ENCODE results near the gene SP140. TPM values are rescaled to one million over a fixed set of nuclear protein-coding genes. Genes with fewer than 3 reads are reported as not detected.
"Not testable (repeated sequence)": the region's sequence is repeated elsewhere in the genome, so short reads cannot be mapped to it uniquely, and the experiment has no call there.

The SP140 gene
- polyA plus RNA-seq, 3 donors, result 2.5 to 7.3 (median 5.9) TPM

DNA sequence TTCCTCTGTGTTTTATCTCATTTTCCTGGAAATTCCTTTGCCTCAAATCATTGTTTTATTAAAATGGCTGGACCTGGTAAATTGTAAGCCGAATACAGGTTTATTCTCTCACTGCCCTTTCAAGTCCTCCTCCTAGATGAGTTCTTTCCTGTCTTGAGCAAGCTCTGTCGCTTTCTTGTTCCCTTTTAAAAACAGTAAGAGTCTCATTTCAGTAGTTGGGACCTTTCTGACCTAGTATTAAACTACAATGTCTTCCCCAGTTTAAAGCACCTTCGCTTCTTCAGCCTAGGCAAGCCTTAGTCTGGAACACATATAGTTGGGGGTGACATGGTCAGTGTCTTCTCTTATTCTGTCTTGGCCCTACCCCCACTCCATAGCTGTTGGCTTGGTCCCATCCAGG is 60.5 kb downstream of the SP140 start:
- no peak for DNase-seq
- intact Hi-C loops (cut with micrococcal nuclease), result no loop called here
- no peaks in the 10 kb centered on the region for H3K36me3 ChIP-seq (replicated peaks in 1 of 2; ENCODE audit: control insufficient read depth in 1 of 2, insufficient read depth in 2 of 2, low read length in 2 of 2)
- no peak overlapping the region for H2AFZ ChIP-seq (ENCODE audit: insufficient read depth, low read depth, low read length, poor library complexity, severe bottlenecking)
- H3K9me3 Mint-ChIP-seq, result peaks cover 0 to 5% (median 3%) of the 10 kb centered on the region in 7 donors
- H3K4me1 Mint-ChIP-seq, result no peaks in the 10 kb centered on the region
- H3K4me3 Mint-ChIP-seq, result no peak overlapping the region
- 100% methylated on average over 1 of the region's 3 CpGs for WGBS (ENCODE audit: insufficient coverage)
- TF ChIP-seq, protein P1, sequence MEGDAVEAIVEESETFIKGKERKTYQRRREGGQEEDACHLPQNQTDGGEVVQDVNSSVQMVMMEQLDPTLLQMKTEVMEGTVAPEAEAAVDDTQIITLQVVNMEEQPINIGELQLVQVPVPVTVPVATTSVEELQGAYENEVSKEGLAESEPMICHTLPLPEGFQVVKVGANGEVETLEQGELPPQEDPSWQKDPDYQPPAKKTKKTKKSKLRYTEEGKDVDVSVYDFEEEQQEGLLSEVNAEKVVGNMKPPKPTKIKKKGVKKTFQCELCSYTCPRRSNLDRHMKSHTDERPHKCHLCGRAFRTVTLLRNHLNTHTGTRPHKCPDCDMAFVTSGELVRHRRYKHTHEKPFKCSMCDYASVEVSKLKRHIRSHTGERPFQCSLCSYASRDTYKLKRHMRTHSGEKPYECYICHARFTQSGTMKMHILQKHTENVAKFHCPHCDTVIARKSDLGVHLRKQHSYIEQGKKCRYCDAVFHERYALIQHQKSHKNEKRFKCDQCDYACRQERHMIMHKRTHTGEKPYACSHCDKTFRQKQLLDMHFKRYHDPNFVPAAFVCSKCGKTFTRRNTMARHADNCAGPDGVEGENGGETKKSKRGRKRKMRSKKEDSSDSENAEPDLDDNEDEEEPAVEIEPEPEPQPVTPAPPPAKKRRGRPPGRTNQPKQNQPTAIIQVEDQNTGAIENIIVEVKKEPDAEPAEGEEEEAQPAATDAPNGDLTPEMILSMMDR (IDR thresholded peaks at IDR 0.05), result no peak
- no peak overlapping the region for H3K4me2 ChIP-seq (replicated peaks; ENCODE audit: extremely low read depth, low read length, poor library complexity, severe bottlenecking)
- peaks cover 0 to 10% of the 10 kb centered on the region in 2 donors for H3K36me3 Mint-ChIP-seq
- H3K27me3 Mint-ChIP-seq (ENCODE audit: low read depth in 3 of 3), result no peaks in the 10 kb centered on the region
- H3K27ac Mint-ChIP-seq, result no peak overlapping the region
- H4K20me1 ChIP-seq (ENCODE audit: insufficient read depth, low read length), result no peaks in the 10 kb centered on the region
- no peaks in the 10 kb centered on the region for H3K27me3 ChIP-seq (ENCODE audit: control insufficient read depth in 2 of 2, insufficient read depth in 2 of 2, low read length in 2 of 2)
- H3K4me3 ChIP-seq (replicated peaks in 1 of 3; ENCODE audit: low read depth in 2 of 3, low read length in 3 of 3), result no peak overlapping the region
- H3K27ac ChIP-seq (ENCODE audit: low read depth in 1 of 2, low read length in 2 of 2), result no peak overlapping the region
- no peaks in the 10 kb centered on the region for H3K9me3 ChIP-seq (replicated peaks in 1 of 2; ENCODE audit: control insufficient read depth in 1 of 2, insufficient read depth in 1 of 2, low read length in 2 of 2)
- no peaks in the 10 kb centered on the region for H3K79me2 ChIP-seq (ENCODE audit: insufficient read depth, low read length)
- no peak overlapping the region for H3K9ac ChIP-seq (ENCODE audit: insufficient read depth, low read length, poor library complexity, severe bottlenecking)
- H3K4me1 ChIP-seq (ENCODE audit: control insufficient read depth in 1 of 2, insufficient read depth in 2 of 2, low read length in 2 of 2), result no peaks in the 10 kb centered on the region

DNA sequence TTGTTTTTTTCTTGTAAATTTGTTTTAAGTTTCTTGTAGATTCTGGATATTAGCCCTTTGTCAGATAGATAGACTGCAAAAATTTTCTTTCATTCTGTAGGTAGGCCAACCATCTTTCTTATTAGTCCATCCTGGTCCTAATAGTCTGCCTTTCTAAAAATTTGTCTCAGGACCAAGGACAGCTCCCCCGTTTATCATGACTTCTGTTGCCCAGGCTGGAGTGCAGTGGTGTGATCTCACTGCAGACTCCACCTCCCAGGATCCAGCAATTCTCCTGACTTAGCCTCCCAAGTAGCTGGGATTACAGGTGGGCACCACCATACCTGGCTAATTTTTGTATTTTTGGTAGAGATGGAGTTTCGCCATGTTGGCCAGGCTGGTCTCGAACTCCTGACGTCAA is 63.8 kb downstream of the SP140 start:
- not testable (repeated sequence) for H3K4me3 ChIP-seq (replicated peaks in 1 of 3; ENCODE audit: low read depth in 2 of 3, low read length in 3 of 3)

More for the DNA sequence above, 63.8 kb downstream of the SP140 start:
- H4K20me1 ChIP-seq (ENCODE audit: insufficient read depth, low read length); intact Hi-C loops (cut with micrococcal nuclease); H3K4me3 Mint-ChIP-seq; H3K27ac Mint-ChIP-seq; H3K4me1 ChIP-seq (ENCODE audit: control insufficient read depth in 1 of 2, insufficient read depth in 2 of 2, low read length in 2 of 2); H3K27ac ChIP-seq (ENCODE audit: low read depth in 1 of 2, low read length in 2 of 2); H3K27me3 Mint-ChIP-seq (ENCODE audit: low read depth in 3 of 3); H3K9ac ChIP-seq (ENCODE audit: insufficient read depth, low read length, poor library complexity, severe bottlenecking); H3K79me2 ChIP-seq (ENCODE audit: insufficient read depth, low read length); H3K27me3 ChIP-seq (ENCODE audit: control insufficient read depth in 2 of 2, insufficient read depth in 2 of 2, low read length in 2 of 2); H3K4me2 ChIP-seq (replicated peaks; ENCODE audit: extremely low read depth, low read length, poor library complexity, severe bottlenecking); H2AFZ ChIP-seq (ENCODE audit: insufficient read depth, low read depth, low read length, poor library complexity, severe bottlenecking); H3K4me1 Mint-ChIP-seq; H3K9me3 Mint-ChIP-seq; H3K9me3 ChIP-seq (replicated peaks in 1 of 2; ENCODE audit: control insufficient read depth in 1 of 2, insufficient read depth in 1 of 2, low read length in 2 of 2); H3K36me3 ChIP-seq (replicated peaks in 1 of 2; ENCODE audit: control insufficient read depth in 1 of 2, insufficient read depth in 2 of 2, low read length in 2 of 2); DNase-seq: not testable (repeated sequence)
- peaks cover 2 to 23% of the 10 kb centered on the region in 2 donors for H3K36me3 Mint-ChIP-seq
- 71% methylated on average over 1 of the region's 4 CpGs for WGBS (ENCODE audit: insufficient coverage)
